ENCODE data around the gene PDE3A.

DNA sequence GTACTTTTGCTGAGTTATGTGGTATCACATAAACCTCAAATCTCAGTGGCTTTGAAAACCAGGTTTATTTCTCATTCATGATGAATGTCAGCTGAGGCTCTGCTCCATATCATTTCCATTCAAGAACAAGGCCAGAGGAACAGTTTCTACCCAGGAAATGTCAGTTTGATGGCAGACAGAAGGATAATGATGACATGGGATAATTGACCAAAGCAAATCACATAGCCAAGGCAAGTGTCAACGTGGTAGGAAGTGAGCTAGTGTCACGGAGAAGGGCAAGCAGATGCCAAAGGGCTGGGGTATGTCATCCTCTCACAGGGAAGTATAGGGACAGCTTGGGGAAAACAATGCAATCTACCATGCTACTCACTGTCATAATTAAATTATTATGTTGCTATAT is 12.3 kb upstream of the PDE3A start:
- TF ChIP-seq POLR2A (IDR thresholded peaks at IDR 0.05; ENCODE audit: borderline replicate concordance, extremely low read depth, insufficient read depth, insufficient read length), result no peak
- no peak for TF ChIP-seq YY1 (IDR thresholded peaks at IDR 0.05; ENCODE audit: extremely low read depth, insufficient replicate concordance, low read depth, low read length)
- TF ChIP-seq, protein P1, sequence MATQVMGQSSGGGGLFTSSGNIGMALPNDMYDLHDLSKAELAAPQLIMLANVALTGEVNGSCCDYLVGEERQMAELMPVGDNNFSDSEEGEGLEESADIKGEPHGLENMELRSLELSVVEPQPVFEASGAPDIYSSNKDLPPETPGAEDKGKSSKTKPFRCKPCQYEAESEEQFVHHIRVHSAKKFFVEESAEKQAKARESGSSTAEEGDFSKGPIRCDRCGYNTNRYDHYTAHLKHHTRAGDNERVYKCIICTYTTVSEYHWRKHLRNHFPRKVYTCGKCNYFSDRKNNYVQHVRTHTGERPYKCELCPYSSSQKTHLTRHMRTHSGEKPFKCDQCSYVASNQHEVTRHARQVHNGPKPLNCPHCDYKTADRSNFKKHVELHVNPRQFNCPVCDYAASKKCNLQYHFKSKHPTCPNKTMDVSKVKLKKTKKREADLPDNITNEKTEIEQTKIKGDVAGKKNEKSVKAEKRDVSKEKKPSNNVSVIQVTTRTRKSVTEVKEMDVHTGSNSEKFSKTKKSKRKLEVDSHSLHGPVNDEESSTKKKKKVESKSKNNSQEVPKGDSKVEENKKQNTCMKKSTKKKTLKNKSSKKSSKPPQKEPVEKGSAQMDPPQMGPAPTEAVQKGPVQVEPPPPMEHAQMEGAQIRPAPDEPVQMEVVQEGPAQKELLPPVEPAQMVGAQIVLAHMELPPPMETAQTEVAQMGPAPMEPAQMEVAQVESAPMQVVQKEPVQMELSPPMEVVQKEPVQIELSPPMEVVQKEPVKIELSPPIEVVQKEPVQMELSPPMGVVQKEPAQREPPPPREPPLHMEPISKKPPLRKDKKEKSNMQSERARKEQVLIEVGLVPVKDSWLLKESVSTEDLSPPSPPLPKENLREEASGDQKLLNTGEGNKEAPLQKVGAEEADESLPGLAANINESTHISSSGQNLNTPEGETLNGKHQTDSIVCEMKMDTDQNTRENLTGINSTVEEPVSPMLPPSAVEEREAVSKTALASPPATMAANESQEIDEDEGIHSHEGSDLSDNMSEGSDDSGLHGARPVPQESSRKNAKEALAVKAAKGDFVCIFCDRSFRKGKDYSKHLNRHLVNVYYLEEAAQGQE (IDR thresholded peaks at IDR 0.05; ENCODE audit: low read depth), result no peak
- no peak for TF ChIP-seq EZH2 (IDR thresholded peaks at IDR 0.05)
- no peak for TF ChIP-seq CTCF (IDR thresholded peaks at IDR 0.05 in 2 of 3, conservative IDR thresholded peaks at IDR 0.05 in 1 of 3; ENCODE audit: borderline replicate concordance in 1 of 3, insufficient read depth in 1 of 3, low read depth in 2 of 3, low read length in 2 of 3)
- no peak for TF ChIP-seq CEBPB (IDR thresholded peaks at IDR 0.05; ENCODE audit: low read depth)
- TF ChIP-seq ZNF274 (IDR thresholded peaks at IDR 0.05; ENCODE audit: low read depth, low read length), result no peak

Measured in HCT116 (cell line).